ENCODE results near the gene PIMREG.

DNA sequence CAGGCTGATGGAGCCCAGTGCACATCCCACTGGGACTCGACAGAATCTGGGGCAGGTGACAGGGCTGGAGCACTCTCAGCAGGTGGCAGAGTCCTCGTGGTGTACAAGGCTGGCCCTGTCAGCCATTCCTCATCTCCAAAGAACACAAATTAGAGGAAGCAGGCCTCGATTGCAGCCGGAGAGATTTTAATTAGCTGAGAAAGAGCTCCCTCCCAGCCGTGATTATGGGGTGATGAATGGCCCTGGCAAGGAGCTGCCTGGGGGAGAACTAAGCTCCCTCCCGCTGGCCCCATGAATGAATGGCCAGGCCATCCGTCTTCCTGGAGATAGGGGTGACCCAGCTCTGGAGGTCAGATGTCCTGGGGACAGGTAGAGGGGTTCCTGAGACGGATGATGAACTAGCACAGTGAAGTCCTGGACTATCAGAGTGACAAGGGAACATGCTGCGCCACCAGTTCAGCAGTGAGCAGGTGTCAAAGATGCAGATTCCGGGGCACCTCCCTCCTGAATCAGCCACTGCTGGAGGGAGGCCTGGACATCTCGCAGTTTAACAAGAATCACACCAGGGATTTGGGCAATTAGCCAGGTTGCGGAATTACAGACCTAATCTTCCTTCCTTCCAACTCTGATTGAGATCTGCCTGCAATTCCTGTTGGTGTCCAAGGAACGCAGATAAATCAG lies 35.5 kb downstream of the PIMREG start:
- no peak for TF ChIP-seq POLR2AphosphoS5 (IDR thresholded peaks at IDR 0.05; ENCODE audit: low read depth, low read length)
- TF ChIP-seq TAF1 (IDR thresholded peaks at IDR 0.05; ENCODE audit: borderline replicate concordance, insufficient read depth, low read length), result no peak
- TF ChIP-seq, protein P1, sequence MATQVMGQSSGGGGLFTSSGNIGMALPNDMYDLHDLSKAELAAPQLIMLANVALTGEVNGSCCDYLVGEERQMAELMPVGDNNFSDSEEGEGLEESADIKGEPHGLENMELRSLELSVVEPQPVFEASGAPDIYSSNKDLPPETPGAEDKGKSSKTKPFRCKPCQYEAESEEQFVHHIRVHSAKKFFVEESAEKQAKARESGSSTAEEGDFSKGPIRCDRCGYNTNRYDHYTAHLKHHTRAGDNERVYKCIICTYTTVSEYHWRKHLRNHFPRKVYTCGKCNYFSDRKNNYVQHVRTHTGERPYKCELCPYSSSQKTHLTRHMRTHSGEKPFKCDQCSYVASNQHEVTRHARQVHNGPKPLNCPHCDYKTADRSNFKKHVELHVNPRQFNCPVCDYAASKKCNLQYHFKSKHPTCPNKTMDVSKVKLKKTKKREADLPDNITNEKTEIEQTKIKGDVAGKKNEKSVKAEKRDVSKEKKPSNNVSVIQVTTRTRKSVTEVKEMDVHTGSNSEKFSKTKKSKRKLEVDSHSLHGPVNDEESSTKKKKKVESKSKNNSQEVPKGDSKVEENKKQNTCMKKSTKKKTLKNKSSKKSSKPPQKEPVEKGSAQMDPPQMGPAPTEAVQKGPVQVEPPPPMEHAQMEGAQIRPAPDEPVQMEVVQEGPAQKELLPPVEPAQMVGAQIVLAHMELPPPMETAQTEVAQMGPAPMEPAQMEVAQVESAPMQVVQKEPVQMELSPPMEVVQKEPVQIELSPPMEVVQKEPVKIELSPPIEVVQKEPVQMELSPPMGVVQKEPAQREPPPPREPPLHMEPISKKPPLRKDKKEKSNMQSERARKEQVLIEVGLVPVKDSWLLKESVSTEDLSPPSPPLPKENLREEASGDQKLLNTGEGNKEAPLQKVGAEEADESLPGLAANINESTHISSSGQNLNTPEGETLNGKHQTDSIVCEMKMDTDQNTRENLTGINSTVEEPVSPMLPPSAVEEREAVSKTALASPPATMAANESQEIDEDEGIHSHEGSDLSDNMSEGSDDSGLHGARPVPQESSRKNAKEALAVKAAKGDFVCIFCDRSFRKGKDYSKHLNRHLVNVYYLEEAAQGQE (IDR thresholded peaks at IDR 0.05; ENCODE audit: insufficient read depth in 1 of 2, low read depth in 2 of 2, low read length in 2 of 2), result peak in 1 of 2 experiments; percentile 27; a peak in 1 of 4 replicates
- TF ChIP-seq SIN3A (IDR thresholded peaks at IDR 0.05; ENCODE audit: borderline replicate concordance, insufficient read depth, low read length), result no peak
- TF ChIP-seq FOXP2 (optimal IDR thresholded peaks at IDR 0.05; ENCODE audit: borderline replicate concordance, extremely low read depth, extremely low read length, insufficient read depth), result no peak
